Measurements from ENCODE around the gene PYM1. TPM values are rescaled to one million over a fixed set of nuclear protein-coding genes. Genes with fewer than 3 reads are reported as not detected.
"Not testable (repeated sequence)": the region's sequence is repeated elsewhere in the genome, so short reads cannot be mapped to it uniquely, and the experiment has no call there.

Gene PYM1
- total RNA-seq, 1 donor from 2014 or later, result 18.2 TPM

GRCh38 chr12:55922126-55922525 lies 5.6 kb downstream of the PYM1 start:
- H3K4me1 Mint-ChIP-seq (ENCODE audit: unreplicated experiment), result peaks cover 22% of the 10 kb centered on the region
- no peak overlapping the region for H3K4me3 Mint-ChIP-seq (ENCODE audit: unreplicated experiment)
- H3K27ac Mint-ChIP-seq (ENCODE audit: unreplicated experiment), result no peak overlapping the region
- no peak for DNase-seq (ENCODE audit: extremely low spot score, unreplicated experiment)
- peaks cover 12% of the 10 kb centered on the region for H3K36me3 Mint-ChIP-seq (ENCODE audit: unreplicated experiment)
- H3K9me3 Mint-ChIP-seq (ENCODE audit: unreplicated experiment), result no peaks in the 10 kb centered on the region
- no peaks in the 10 kb centered on the region for H3K27me3 Mint-ChIP-seq (ENCODE audit: unreplicated experiment)
- no peak for TF ChIP-seq CTCF (IDR thresholded peaks at IDR 0.05)

- H3K9me3 Mint-ChIP-seq (ENCODE audit: unreplicated experiment); H3K4me3 Mint-ChIP-seq (ENCODE audit: unreplicated experiment); DNase-seq (ENCODE audit: extremely low spot score, unreplicated experiment); H3K27me3 Mint-ChIP-seq (ENCODE audit: unreplicated experiment): not testable (repeated sequence)
- Mint-ChIP-seq H3K36me3 (ENCODE audit: unreplicated experiment) (peaks cover 15% of the 10 kb centered on the region), H3K27ac (ENCODE audit: unreplicated experiment) (peak overlapping the region; percentile 3), H3K4me1 (ENCODE audit: unreplicated experiment) (peaks cover 13% of the 10 kb centered on the region)
Observed at GRCh38 chr12:55919032-55919431, 8.7 kb downstream of the PYM1 start.

- H3K9me3 Mint-ChIP-seq (ENCODE audit: unreplicated experiment), result no peaks in the 10 kb centered on the region
- H3K36me3 Mint-ChIP-seq (ENCODE audit: unreplicated experiment), result peaks cover 14% of the 10 kb centered on the region
- TF ChIP-seq CTCF (IDR thresholded peaks at IDR 0.05), result no peak
- H3K27me3 Mint-ChIP-seq (ENCODE audit: unreplicated experiment), result no peaks in the 10 kb centered on the region
- H3K27ac Mint-ChIP-seq (ENCODE audit: unreplicated experiment), result no peak overlapping the region
- no peak overlapping the region for H3K4me3 Mint-ChIP-seq (ENCODE audit: unreplicated experiment)
- peaks cover 7% of the 10 kb centered on the region for H3K4me1 Mint-ChIP-seq (ENCODE audit: unreplicated experiment)
- DNase-seq (ENCODE audit: extremely low spot score, unreplicated experiment), result no peak
Observed at GRCh38 chr12:55915482-55915859, 12.2 kb downstream of the PYM1 start.

- DNase-seq (ENCODE audit: extremely low spot score, unreplicated experiment), result no peak
- TF ChIP-seq CTCF (IDR thresholded peaks at IDR 0.05), result no peak
- no peak overlapping the region for H3K4me3 Mint-ChIP-seq (ENCODE audit: unreplicated experiment)
- no peaks in the 10 kb centered on the region for H3K27me3 Mint-ChIP-seq (ENCODE audit: unreplicated experiment)
- H3K36me3 Mint-ChIP-seq (ENCODE audit: unreplicated experiment), result peaks cover 14% of the 10 kb centered on the region
- no peak overlapping the region for H3K27ac Mint-ChIP-seq (ENCODE audit: unreplicated experiment)
- H3K9me3 Mint-ChIP-seq (ENCODE audit: unreplicated experiment), result no peaks in the 10 kb centered on the region
- H3K4me1 Mint-ChIP-seq (ENCODE audit: unreplicated experiment), result peaks cover 18% of the 10 kb centered on the region
Observed at GRCh38 chr12:55912908-55913307, 14.8 kb downstream of the PYM1 start.

GRCh38 chr12:55909513-55909884 lies 18.2 kb downstream of the PYM1 start:
- no peaks in the 10 kb centered on the region for H3K27me3 Mint-ChIP-seq (ENCODE audit: unreplicated experiment)
- peak overlapping the region; percentile 71 for H3K27ac Mint-ChIP-seq (ENCODE audit: unreplicated experiment)
- no peaks in the 10 kb centered on the region for H3K9me3 Mint-ChIP-seq (ENCODE audit: unreplicated experiment)
- no peak for TF ChIP-seq CTCF (IDR thresholded peaks at IDR 0.05)
- no peak for DNase-seq (ENCODE audit: extremely low spot score, unreplicated experiment)
- H3K36me3 Mint-ChIP-seq (ENCODE audit: unreplicated experiment), result peaks cover 10% of the 10 kb centered on the region
- H3K4me3 Mint-ChIP-seq (ENCODE audit: unreplicated experiment), result no peak overlapping the region
- H3K4me1 Mint-ChIP-seq (ENCODE audit: unreplicated experiment), result peaks cover 18% of the 10 kb centered on the region
